HCT116 (cell line): ENCODE data around the gene CD40. TPM values are rescaled to one million over a fixed set of nuclear protein-coding genes. Genes with fewer than 3 reads are reported as not detected.

ENCODE experiments used
- ATAC-seq: fragments of 200-7000 bp; cut with Tn5 transposase; 2 replicates; pipeline ENCODE4 v1.9.1; 2020; ENCODE audit warnings: mild to moderate bottlenecking, moderate library complexity
- BruUV-seq: library from RNA; stranded (reverse); fragments of 400-500 nt; replicated peaks from 2 replicates; lab custom pipeline; 2021; lab: Mats Ljungman, UMichigan
- CTCF ChIA-PET: fragments of 300-600 bp; sonication (Branson Sonifier 250); formaldehyde crosslinking; loops from one replicate; lab custom pipeline; 2021; ENCODE audit warnings: antibody characterized with exemption; lab: Charles Lee
- POLR2A ChIA-PET: fragments of 300-600, 350-600 bp; sonication (Branson Sonifier 250); formaldehyde crosslinking; loops from one replicate; lab custom pipeline; 2021; ENCODE audit warnings: antibody characterized with exemption; lab: Charles Lee
- RAD21 ChIA-PET, 2 experiments: fragments of 300-600 bp; sonication (Branson Sonifier 250); formaldehyde crosslinking; loops; one replicate each; lab custom pipeline; 2023; ENCODE audit warnings: low total read pairs in 2 of 2; ENCODE audit not compliant: uncharacterized antibody in 2 of 2, unreplicated experiment in 2 of 2, low non-redundant PET in 1 of 2; lab: Charles Lee
- DNase-seq: peaks from one replicate; pipeline ENCODE4 v3.0.0-alpha.2; 2010; ENCODE audit warnings: low read depth, low spot score
- H2AFZ ChIP-seq: fragments of 200-600 bp; shearing (Covaris generic), sonication (generic); 2 replicates; pipeline ENCODE4 v1.6.1; 2017; ENCODE audit warnings: low read depth, mixed run types, mixed read lengths, antibody characterized with exemption, low read length; ENCODE audit not compliant: poor library complexity, severe bottlenecking
- H3K27ac ChIP-seq: 2 replicates; pipeline ENCODE4 v1.5.1; 2012; ENCODE audit warnings: low read depth, low read length
- H3K27me3 ChIP-seq: fragments of 200-600 bp; sonication (generic); 2 replicates; pipeline ENCODE4 v1.6.1; 2016; ENCODE audit warnings: mixed run types, low read length, mixed read lengths; ENCODE audit not compliant: insufficient read depth
- H3K36me3 ChIP-seq, 2 experiments: fragments of 200-500 bp in 1 of 2; fragments of 200-600 bp in 1 of 2; sonication (Bioruptor generic) in 1 of 2; sonication (generic) in 1 of 2; 2 replicates each; pipeline versions ENCODE4 v1.5.1 to v1.6.1; 2014 to 2016; ENCODE audit warnings: low read length in 2 of 2, inconsistent platforms in 1 of 2, mixed read lengths in 1 of 2, mixed run types in 1 of 2; ENCODE audit not compliant: insufficient read depth in 2 of 2, control insufficient read depth in 1 of 2
- H3K4me1 ChIP-seq, 2 experiments: fragments of 200-600 bp in 1 of 2; sonication (generic) in 1 of 2; 2 replicates each; pipeline versions ENCODE4 v1.5.1 to v1.6.1; 2012 to 2017; ENCODE audit warnings: low read length in 2 of 2, inconsistent platforms in 1 of 2, mild to moderate bottlenecking in 1 of 2, mixed read lengths in 1 of 2, mixed run types in 1 of 2, moderate library complexity in 1 of 2; ENCODE audit not compliant: insufficient read depth in 2 of 2, control insufficient read depth in 1 of 2
- H3K4me2 ChIP-seq: fragments of 200-600 bp; sonication (generic); 2 replicates; pipeline ENCODE4 v1.6.1; 2017; ENCODE audit warnings: mixed run types, low read length, mixed read lengths
- H3K4me3 ChIP-seq, 2 experiments: fragments of 200-600 bp in 1 of 2; sonication (generic) in 1 of 2; replicated peaks in 1 of 2; 2 replicates each; pipeline ENCODE4 v1.5.1; 2011 to 2016; ENCODE audit warnings: low read length in 2 of 2, control low read depth in 1 of 2, low read depth in 1 of 2, mild to moderate bottlenecking in 1 of 2, mixed read lengths in 1 of 2, mixed run types in 1 of 2
- H3K79me2 ChIP-seq: fragments of 200-600 bp; sonication (generic); 2 replicates; pipeline ENCODE4 v1.6.1; 2017; ENCODE audit warnings: mild to moderate bottlenecking, mixed run types, low read length, moderate library complexity, mixed read lengths; ENCODE audit not compliant: insufficient read depth
- H3K9ac ChIP-seq: fragments of 200-600 bp; sonication (generic); 2 replicates; pipeline ENCODE4 v1.6.1; 2016; ENCODE audit warnings: low read length, mixed read lengths
- H3K9me2 ChIP-seq: fragments of 200-600 bp; sonication (generic), shearing (Covaris generic); 2 replicates; pipeline ENCODE4 v1.6.1; 2017; ENCODE audit warnings: mixed run types, mild to moderate bottlenecking, moderate library complexity; ENCODE audit not compliant: insufficient read depth
- H3K9me3 ChIP-seq, 2 experiments: fragments of 200-500 bp in 1 of 2; fragments of 200-600 bp in 1 of 2; sonication (Bioruptor generic) in 1 of 2; sonication (generic) in 1 of 2; 2 replicates each; pipeline ENCODE4 v1.6.1; 2014 to 2017; ENCODE audit warnings: low read length in 2 of 2, mixed read lengths in 2 of 2, inconsistent platforms in 1 of 2, low read depth in 1 of 2, mild to moderate bottlenecking in 1 of 2, mixed run types in 1 of 2, moderate library complexity in 1 of 2; ENCODE audit not compliant: control insufficient read depth in 1 of 2, insufficient read depth in 1 of 2
- H4K20me1 ChIP-seq: fragments of 200-600 bp; sonication (generic), shearing (Covaris generic); 2 replicates; pipeline ENCODE4 v1.6.1; 2017; ENCODE audit warnings: mixed run types, mild to moderate bottlenecking, moderate library complexity; ENCODE audit not compliant: insufficient read depth
- CBX3 ChIP-seq: IDR thresholded peaks from 2 replicates; pipeline ENCODE4 v1.6.1; 2012; ENCODE audit warnings: low read depth
- CEBPB ChIP-seq: IDR thresholded peaks from 2 replicates; pipeline ENCODE4 v1.6.1; 2012; ENCODE audit warnings: low read depth
- EGR1 ChIP-seq: IDR thresholded peaks from 2 replicates; pipeline ENCODE4 v1.6.1; 2012; ENCODE audit warnings: low read depth
- ELF1 ChIP-seq: IDR thresholded peaks from 2 replicates; pipeline ENCODE4 v1.6.1; 2012; ENCODE audit warnings: low read depth, borderline replicate concordance
- EZH2phosphoT487 ChIP-seq: fragments of 200-600 bp; IDR thresholded peaks from 2 replicates; pipeline ENCODE4 v1.6.1; 2018; ENCODE audit warnings: antibody characterized with exemption, borderline replicate concordance
- FOSL1 ChIP-seq: IDR thresholded peaks from 2 replicates; pipeline ENCODE4 v1.6.1; 2012; ENCODE audit warnings: low read depth
- JUND ChIP-seq: IDR thresholded peaks from 2 replicates; pipeline ENCODE4 v1.6.1; 2012
- POLR2A ChIP-seq: IDR thresholded peaks from 2 replicates; pipeline ENCODE4 v1.7.0; 2011; ENCODE audit warnings: borderline replicate concordance; ENCODE audit not compliant: insufficient read depth, insufficient read length; ENCODE audit errors: extremely low read depth
- POLR2AphosphoS5 ChIP-seq: IDR thresholded peaks from 2 replicates; pipeline ENCODE4 v1.6.1; 2011; ENCODE audit warnings: mild to moderate bottlenecking, low read depth, low read length, moderate library complexity
- SIN3A ChIP-seq: IDR thresholded peaks from 2 replicates; pipeline ENCODE4 v1.6.1; 2012; ENCODE audit warnings: low read depth
- SP1 ChIP-seq: IDR thresholded peaks from 2 replicates; pipeline ENCODE4 v1.6.1; 2012; ENCODE audit warnings: low read depth
- SRF ChIP-seq: IDR thresholded peaks from 2 replicates; pipeline ENCODE4 v1.6.1; 2012; ENCODE audit warnings: low read depth
- TCF7L2 ChIP-seq: IDR thresholded peaks from 2 replicates; pipeline ENCODE4 v1.7.0; 2011; ENCODE audit warnings: borderline replicate concordance, inconsistent platforms; ENCODE audit not compliant: insufficient read depth, insufficient read length; ENCODE audit errors: extremely low read depth
- YY1 ChIP-seq: IDR thresholded peaks from 2 replicates; pipeline ENCODE4 v1.6.1; 2011; ENCODE audit warnings: low read length, low read depth, moderate library complexity, mild to moderate bottlenecking; ENCODE audit not compliant: insufficient replicate concordance; ENCODE audit errors: extremely low read depth
- ZFX ChIP-seq: fragments of 450-650 bp; IDR thresholded peaks from 2 replicates; pipeline ENCODE4 v1.6.1; 2017
- ZNF274 ChIP-seq: fragments of 200-500 bp; sonication (Bioruptor generic); IDR thresholded peaks from 2 replicates; pipeline ENCODE4 v1.6.1; 2014; ENCODE audit warnings: mild to moderate bottlenecking, low read depth, low read length, inconsistent platforms
- intact Hi-C: fragments of 100-400 bp; cut with micrococcal nuclease; formaldehyde crosslinking; loops from 2 replicates; pipeline ENCODE4 v1.10.0; 2022
- total RNA-seq: library from RNA; stranded (reverse); gene quantifications from one replicate; pipeline ENCODE4 v1.2.1, GENCODE V29; 2021; ENCODE audit not compliant: unreplicated experiment
- TF ChIP-seq, protein P1 (sequence below): IDR thresholded peaks from 2 replicates; pipeline ENCODE4 v1.6.1; 2011; ENCODE audit warnings: mild to moderate bottlenecking, low read length, moderate library complexity; ENCODE audit not compliant: insufficient replicate concordance; ENCODE audit errors: extremely low read depth
- TF ChIP-seq, protein P2 (sequence below): IDR thresholded peaks from 2 replicates; pipeline ENCODE4 v1.6.1; 2012
- TF ChIP-seq, protein P3 (sequence below), 3 experiments: fragments of 200-600 bp in 1 of 3; sonication (generic) in 1 of 3; IDR thresholded peaks in 2 of 3; conservative IDR thresholded peaks in 1 of 3; 2 replicates each; pipeline ENCODE4 v1.5.1; 2012 to 2017; ENCODE audit warnings: low read depth in 2 of 3, low read length in 2 of 3, antibody characterized with exemption in 1 of 3, borderline replicate concordance in 1 of 3, control low read depth in 1 of 3, mild to moderate bottlenecking in 1 of 3, mixed read lengths in 1 of 3, mixed run types in 1 of 3, moderate library complexity in 1 of 3; ENCODE audit not compliant: insufficient read depth in 1 of 3
- TF ChIP-seq, protein P4 (sequence below): IDR thresholded peaks from 2 replicates; pipeline ENCODE4 v1.6.1; 2012; ENCODE audit warnings: low read depth

CD40 gene
- total RNA-seq, 1 experiment from 2014 or later = 21.3 TPM

DNA sequence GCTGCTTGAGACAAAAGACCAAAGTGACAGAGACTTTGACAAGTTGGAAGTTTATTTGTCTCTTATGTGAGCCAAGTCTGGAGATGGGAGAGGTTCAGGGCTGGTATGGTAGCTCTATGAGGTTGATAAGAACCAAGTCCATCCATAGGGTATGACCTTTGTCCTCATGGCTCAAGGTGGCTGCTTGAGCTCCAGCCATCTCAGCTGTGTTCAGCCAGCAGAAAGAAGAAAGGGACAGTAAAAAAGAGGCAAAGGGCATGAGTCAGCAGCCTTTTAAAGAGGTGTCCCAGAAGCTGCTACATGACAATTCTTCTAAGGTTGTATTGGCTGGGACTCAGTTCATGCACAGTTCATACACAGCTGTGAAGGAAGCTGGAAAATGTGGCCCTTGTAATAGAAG, 49.0 kb downstream of the CD40 start:
- no peaks in the 10 kb centered on the region for H3K36me3 ChIP-seq
- no peak overlapping the region for H2AFZ ChIP-seq
- H3K79me2 ChIP-seq = no peaks in the 10 kb centered on the region
- CTCF ChIA-PET = interaction anchor here (0.6 to 1.2 kb wide), 2 partner anchors 140 to 832 kb away, joined by 3 read pairs; no protein-coding TSS in a partner anchor
- DNase-seq (no peak), ATAC-seq (0 out of 2 replicates have a peak, but pooled peaks have one; percentile 11)
- no peak overlapping the region for H3K4me2 ChIP-seq
- no peak overlapping the region for H3K9ac ChIP-seq
- H3K4me3 ChIP-seq = no peak overlapping the region
- H3K27ac ChIP-seq = no peak overlapping the region
- POLR2A ChIA-PET = interaction anchor here (0.9 kb wide), 1 partner anchor 15 kb away, joined by 4 read pairs; no protein-coding TSS in a partner anchor
- no peak for TF ChIP-seq JUND
- TF ChIP-seq, protein P1, sequence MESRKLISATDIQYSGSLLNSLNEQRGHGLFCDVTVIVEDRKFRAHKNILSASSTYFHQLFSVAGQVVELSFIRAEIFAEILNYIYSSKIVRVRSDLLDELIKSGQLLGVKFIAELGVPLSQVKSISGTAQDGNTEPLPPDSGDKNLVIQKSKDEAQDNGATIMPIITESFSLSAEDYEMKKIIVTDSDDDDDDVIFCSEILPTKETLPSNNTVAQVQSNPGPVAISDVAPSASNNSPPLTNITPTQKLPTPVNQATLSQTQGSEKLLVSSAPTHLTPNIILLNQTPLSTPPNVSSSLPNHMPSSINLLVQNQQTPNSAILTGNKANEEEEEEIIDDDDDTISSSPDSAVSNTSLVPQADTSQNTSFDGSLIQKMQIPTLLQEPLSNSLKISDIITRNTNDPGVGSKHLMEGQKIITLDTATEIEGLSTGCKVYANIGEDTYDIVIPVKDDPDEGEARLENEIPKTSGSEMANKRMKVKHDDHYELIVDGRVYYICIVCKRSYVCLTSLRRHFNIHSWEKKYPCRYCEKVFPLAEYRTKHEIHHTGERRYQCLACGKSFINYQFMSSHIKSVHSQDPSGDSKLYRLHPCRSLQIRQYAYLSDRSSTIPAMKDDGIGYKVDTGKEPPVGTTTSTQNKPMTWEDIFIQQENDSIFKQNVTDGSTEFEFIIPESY = no peak
- no peak for TF ChIP-seq SIN3A
- no peak for TF ChIP-seq EZH2phosphoT487
- no peak for TF ChIP-seq TCF7L2
- TF ChIP-seq, protein P2, sequence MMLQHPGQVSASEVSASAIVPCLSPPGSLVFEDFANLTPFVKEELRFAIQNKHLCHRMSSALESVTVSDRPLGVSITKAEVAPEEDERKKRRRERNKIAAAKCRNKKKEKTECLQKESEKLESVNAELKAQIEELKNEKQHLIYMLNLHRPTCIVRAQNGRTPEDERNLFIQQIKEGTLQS = no peak
- TF ChIP-seq CEBPB = no peak
- no peak for TF ChIP-seq FOSL1
- no peak for TF ChIP-seq ELF1
- no peak for TF ChIP-seq SRF
- TF ChIP-seq, protein P3, sequence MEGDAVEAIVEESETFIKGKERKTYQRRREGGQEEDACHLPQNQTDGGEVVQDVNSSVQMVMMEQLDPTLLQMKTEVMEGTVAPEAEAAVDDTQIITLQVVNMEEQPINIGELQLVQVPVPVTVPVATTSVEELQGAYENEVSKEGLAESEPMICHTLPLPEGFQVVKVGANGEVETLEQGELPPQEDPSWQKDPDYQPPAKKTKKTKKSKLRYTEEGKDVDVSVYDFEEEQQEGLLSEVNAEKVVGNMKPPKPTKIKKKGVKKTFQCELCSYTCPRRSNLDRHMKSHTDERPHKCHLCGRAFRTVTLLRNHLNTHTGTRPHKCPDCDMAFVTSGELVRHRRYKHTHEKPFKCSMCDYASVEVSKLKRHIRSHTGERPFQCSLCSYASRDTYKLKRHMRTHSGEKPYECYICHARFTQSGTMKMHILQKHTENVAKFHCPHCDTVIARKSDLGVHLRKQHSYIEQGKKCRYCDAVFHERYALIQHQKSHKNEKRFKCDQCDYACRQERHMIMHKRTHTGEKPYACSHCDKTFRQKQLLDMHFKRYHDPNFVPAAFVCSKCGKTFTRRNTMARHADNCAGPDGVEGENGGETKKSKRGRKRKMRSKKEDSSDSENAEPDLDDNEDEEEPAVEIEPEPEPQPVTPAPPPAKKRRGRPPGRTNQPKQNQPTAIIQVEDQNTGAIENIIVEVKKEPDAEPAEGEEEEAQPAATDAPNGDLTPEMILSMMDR (IDR thresholded peaks at IDR 0.05 in 2 of 3, conservative IDR thresholded peaks at IDR 0.05 in 1 of 3; ENCODE audit: borderline replicate concordance in 1 of 3, insufficient read depth in 1 of 3, low read depth in 2 of 3, low read length in 2 of 3) = no peak
- TF ChIP-seq EGR1 = no peak
- TF ChIP-seq POLR2AphosphoS5 = no peak
- TF ChIP-seq, protein P4, sequence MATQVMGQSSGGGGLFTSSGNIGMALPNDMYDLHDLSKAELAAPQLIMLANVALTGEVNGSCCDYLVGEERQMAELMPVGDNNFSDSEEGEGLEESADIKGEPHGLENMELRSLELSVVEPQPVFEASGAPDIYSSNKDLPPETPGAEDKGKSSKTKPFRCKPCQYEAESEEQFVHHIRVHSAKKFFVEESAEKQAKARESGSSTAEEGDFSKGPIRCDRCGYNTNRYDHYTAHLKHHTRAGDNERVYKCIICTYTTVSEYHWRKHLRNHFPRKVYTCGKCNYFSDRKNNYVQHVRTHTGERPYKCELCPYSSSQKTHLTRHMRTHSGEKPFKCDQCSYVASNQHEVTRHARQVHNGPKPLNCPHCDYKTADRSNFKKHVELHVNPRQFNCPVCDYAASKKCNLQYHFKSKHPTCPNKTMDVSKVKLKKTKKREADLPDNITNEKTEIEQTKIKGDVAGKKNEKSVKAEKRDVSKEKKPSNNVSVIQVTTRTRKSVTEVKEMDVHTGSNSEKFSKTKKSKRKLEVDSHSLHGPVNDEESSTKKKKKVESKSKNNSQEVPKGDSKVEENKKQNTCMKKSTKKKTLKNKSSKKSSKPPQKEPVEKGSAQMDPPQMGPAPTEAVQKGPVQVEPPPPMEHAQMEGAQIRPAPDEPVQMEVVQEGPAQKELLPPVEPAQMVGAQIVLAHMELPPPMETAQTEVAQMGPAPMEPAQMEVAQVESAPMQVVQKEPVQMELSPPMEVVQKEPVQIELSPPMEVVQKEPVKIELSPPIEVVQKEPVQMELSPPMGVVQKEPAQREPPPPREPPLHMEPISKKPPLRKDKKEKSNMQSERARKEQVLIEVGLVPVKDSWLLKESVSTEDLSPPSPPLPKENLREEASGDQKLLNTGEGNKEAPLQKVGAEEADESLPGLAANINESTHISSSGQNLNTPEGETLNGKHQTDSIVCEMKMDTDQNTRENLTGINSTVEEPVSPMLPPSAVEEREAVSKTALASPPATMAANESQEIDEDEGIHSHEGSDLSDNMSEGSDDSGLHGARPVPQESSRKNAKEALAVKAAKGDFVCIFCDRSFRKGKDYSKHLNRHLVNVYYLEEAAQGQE = no peak
- no peak for TF ChIP-seq ZNF274
- TF ChIP-seq CBX3 = no peak
- no peak for TF ChIP-seq POLR2A
- no peak for TF ChIP-seq ZFX
- TF ChIP-seq SP1 = no peak
- no peak for TF ChIP-seq YY1
- intact Hi-C loops = no loop called here
- RAD21 ChIA-PET = no interaction called here
- peaks cover 19% of the 10 kb centered on the region for H3K27me3 ChIP-seq
- H3K9me3 ChIP-seq = no peaks in the 10 kb centered on the region
- no TSS peak for BruUV-seq
- no peaks in the 10 kb centered on the region for H3K9me2 ChIP-seq
- H4K20me1 ChIP-seq = no peaks in the 10 kb centered on the region
- H3K4me1 ChIP-seq = peaks cover 0 to 5% of the 10 kb centered on the region in 2 experiments; a peak in 3 of 4 replicates
